Left hindlimb (tissue), 1 donor: ENCODE measurements around the gene PRMT3.
"Not testable (repeated sequence)": the region's sequence is repeated elsewhere in the genome, so short reads cannot be mapped to it uniquely, and the experiment has no call there.

Source experiments
- DNase-seq: peaks from one replicate; pipeline ENCODE4 v3.0.0-alpha.2; 2018

The PRMT3 gene

GRCh38 chr11:20387261-20388095 lies at the start of gene PRMT3:
TSS of gene PRMT3 (plus strand) at chr11:20387716. CDS start at chr11:20387747, 31 bp downstream.
- peak; percentile 97 for DNase-seq

GRCh38 chr11:20342347-20343141 lies 45.0 kb upstream of the PRMT3 start:
- DNase-seq, result peak; percentile 74

- no peak for DNase-seq
These were observed 36.4 kb upstream of the PRMT3 start for GRCh38 chr11:20351136-20351535.

- DNase-seq, result no peak
These were observed 35.7 kb upstream of the PRMT3 start for GRCh38 chr11:20351751-20352262.

GRCh38 chr11:20353829-20354434 lies 33.6 kb upstream of the PRMT3 start:
- DNase-seq, result no peak

DNA sequence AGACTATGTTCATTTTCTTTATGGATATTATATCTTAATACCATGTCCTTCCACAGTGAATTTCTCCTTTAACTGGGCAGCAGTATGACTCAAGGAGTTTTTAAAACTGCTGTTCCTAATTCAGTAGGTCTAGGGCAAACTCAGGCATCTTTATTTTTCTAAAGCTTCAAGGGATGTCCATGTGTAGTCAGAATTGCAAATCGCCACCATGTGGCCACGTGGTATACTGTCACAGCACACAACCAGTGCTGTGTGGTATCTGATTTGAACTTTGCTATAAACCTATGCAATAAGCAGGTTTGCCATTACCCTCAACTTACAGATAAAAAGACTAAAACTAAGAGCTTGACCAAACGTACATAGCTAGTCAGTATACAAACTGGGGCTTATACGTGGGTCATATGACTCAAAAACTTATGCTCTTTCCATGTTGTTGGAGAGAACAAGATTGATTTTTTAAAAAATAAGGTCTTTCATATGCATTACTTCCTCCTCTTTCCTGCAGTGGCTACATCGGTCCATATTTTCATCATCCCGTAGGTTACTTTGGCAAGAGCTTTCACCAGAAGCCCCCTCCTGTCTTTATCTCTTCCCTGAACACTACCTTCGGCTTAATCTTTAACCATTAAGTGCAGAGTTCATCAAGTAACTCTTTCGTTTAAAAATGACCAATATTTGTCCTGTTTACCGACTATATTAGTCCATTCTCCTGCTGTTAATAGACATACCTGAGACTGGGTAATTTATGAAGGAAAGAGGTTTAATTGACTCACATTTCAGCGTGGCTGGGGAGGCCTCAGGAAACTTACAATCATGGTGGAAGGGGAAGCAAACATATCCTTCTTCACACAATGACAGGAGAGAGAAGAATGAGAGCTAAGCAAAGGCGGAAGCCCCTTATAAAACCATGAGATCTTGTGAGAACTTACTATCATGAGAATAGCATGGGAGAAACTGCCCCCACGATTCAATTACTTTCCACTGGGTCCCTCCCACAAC lies 32.0 kb upstream of the PRMT3 start:
- DNase-seq, result no peak

DNA sequence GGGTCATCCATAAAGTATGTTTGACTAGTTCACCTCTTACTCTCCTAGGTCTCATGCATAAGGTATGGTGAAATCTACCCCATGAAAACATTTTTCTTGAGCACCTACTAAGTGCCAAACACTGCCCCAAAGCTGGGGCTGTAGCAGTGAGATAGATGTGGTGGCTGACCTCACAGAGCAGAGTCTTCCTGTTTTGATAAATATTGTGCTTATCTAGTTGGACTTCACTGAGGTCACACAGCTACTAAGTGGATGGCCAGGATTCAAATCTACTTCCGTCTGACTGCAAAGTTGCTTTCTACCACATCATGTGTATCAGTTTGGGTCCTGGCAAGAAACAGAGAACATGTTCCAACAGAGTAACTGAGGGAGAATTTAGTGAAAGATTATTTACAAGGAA lies 30.4 kb upstream of the PRMT3 start:
- DNase-seq, result no peak

GRCh38 chr11:20360650-20361049 lies 26.9 kb upstream of the PRMT3 start:
- DNase-seq, result no peak

- no peak for DNase-seq
These were observed 25.0 kb upstream of the PRMT3 start for GRCh38 chr11:20362481-20362880.

GRCh38 chr11:20363149-20363499 lies 24.4 kb upstream of the PRMT3 start:
- no peak for DNase-seq

DNA sequence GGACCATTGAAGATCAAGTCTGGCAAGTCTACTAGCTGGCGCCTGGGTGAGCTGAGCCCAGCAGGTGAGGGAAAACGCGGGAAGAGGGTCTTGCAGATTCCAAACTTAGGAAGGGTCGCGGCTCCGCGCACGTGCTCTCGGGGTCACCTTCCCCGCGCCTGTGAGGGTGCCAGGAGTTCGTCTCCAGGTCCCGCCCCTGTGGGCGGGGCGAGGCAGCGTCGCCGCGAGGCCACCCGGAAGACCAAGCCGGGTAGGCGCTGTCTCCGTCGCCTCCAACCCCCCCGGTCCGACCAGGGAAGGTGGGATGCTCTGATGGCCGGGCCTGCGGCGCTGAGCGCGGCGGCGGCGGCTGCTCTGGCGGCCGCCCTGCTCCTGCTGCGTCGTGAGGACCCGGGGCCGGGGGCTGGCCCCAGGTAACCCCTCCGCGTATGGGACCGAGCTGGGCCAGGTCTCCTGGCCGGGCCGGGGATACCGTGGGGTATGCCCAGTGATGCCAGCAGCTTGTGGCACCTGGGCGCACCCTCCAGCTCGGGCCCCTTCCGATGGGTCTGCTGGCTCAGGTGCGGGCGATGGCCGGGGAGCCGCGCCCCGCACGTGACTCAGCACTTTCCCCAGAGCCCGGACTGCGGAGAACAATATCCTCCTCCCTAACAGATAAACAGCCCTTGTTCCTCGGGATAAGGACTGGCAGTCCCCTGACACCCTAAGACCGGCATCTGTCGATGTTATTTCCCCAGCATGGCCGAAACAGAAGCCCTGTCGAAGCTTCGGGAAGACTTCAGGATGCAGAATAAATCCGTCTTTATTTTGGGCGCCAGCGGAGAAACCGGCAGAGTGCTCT lies 23.8 kb upstream of the PRMT3 start, which contains the start of gene HTATIP2:
Gene HTATIP2, plus strand, starts transcription at position 215 of the 841 bp plus-strand sequence. Its CDS starts 524 bp downstream, at position 739.
- peak; percentile 40 for DNase-seq

- DNase-seq, result no peak
These were observed 23.1 kb upstream of the PRMT3 start for GRCh38 chr11:20364341-20364792.

DNA sequence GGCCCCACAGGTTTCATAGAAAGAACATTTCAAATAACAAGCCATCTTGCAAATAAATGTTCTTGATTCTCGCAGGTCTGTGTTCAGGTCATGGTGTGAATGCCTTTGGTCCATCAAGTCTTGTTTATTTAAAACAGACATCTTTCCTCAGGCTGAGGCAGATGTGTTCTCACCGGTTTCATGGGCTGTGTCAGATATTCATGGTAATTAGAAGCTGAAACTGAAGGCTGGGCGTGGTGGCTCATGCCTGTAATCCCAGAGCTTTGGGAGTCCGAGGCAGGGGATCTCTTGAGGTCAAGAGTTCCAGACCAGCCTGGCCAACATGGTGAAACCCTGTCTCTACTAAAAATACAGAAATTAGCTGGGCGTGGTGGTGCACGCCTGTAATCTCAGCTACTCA lies 22.1 kb upstream of the PRMT3 start:
- not testable (repeated sequence) for DNase-seq

DNA sequence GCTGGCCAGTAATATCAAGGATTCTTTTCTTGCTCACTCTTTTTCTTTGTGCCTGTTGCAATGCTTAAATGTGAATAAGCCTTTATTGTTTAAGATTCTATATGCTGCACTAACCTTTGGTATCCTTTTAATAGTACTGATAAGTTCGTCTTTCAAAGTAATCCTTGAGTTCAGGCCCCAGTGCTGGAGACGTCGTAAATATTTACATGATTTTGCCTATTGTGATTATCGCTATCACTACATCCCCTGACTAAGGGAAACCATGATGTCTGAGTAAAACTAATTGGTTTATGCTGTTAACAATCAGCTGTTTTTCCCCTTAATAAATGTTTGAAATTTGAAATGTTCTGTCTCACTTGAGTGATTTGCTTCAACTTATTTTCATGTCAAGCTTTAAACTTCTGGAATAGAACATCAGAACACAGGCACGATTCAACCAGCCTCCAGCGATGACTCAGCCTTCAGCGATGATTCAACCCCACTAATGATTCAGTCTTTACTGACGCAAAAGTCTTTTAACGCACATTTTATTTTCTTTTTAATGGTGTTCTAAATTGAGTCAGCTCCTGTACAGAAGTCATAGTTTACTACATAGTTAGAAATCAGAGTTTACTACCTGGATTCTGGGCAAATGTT lies 20.1 kb upstream of the PRMT3 start:
- DNase-seq, result no peak

- DNase-seq, result no peak
These were observed 19.1 kb upstream of the PRMT3 start for GRCh38 chr11:20368438-20368837.

DNA sequence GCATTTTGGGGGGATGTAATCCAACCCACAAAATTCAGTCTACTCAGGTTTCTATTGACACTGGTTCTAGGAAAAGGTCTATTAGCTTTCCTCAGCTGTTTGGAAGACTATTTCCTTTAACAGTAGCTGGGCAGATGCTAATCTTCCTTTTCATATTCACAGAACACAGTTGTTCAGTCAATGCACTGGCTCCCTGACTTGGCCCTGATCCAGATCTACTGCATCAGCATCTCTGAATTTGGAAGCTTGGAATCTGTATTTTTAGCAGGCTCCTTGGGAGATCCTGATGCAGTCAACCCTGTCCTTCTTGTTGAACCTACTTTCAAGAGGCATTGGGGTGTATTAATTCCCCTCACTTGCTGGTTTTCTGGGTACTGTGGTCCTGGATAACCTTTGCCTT lies 17.7 kb upstream of the PRMT3 start:
- no peak for DNase-seq

- no peak for DNase-seq
These were observed 15.4 kb upstream of the PRMT3 start for GRCh38 chr11:20372081-20372626.

GRCh38 chr11:20373147-20373546 lies 14.4 kb upstream of the PRMT3 start:
- no peak for DNase-seq

DNA sequence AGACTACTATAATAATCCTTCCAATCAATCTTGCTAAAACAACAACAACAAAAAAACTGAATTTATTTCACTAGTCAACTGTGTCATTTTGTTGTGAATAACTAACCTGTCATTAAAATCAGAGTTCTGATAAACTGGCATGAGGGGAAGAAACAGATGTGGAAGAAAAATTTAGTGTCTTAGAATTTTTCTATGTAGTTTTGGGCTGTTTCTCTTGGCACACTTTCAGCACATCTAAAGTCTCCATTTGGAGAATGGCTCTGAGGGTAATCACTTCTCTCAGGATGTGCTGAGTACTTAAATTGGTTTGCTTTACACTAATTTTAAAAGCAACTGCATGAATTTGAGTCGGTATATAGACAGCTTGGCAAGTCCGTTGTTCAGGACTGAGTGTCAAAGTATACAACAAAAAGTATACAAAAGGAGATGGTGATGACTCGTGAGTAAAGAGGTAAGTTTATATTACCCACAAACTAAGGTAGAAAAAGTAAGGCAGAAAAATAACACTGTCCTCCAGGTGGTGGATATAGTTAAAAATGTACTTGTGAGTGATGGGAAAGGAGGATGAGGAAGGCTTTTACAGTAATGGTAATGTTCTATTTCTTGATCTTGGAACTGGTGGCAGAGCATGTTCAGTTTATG lies 13.8 kb upstream of the PRMT3 start:
- no peak for DNase-seq
